ENCODE measurements around the gene ATN1. TPM values are rescaled to one million over a fixed set of nuclear protein-coding genes. Genes with fewer than 3 reads are reported as not detected.

ATN1 gene
- total RNA-seq, 1 experiment from 2014 or later: 62.0 TPM

- DNase-seq: no peak
- Mint-ChIP-seq H3K4me3 (ENCODE audit: low read depth, unreplicated experiment) (no peak overlapping the region), H3K27me3 (ENCODE audit: unreplicated experiment) (no peaks in the 10 kb centered on the region), H3K4me1 (ENCODE audit: low read depth, unreplicated experiment) (peaks cover 17% of the 10 kb centered on the region), H3K36me3 (ENCODE audit: insufficient read depth, unreplicated experiment) (peaks cover 78% of the 10 kb centered on the region), H3K27ac (ENCODE audit: unreplicated experiment) (no peak overlapping the region), H3K9me3 (ENCODE audit: low read depth, unreplicated experiment) (no peaks in the 10 kb centered on the region)
- CTCF ChIA-PET: no interaction called here
- no TSS peak for BruUV-seq (replicated peaks)
- intact Hi-C loops (cut with micrococcal nuclease; ENCODE audit: unreplicated experiment): no loop called here
- TF ChIP-seq CTCF (IDR thresholded peaks at IDR 0.05; ENCODE audit: unreplicated experiment): no peak
These were observed 31.5 kb downstream of the ATN1 start for GRCh38 chr12:6959058-6959804.

- no peak overlapping the region for H3K4me3 Mint-ChIP-seq (ENCODE audit: low read depth, unreplicated experiment)
These were observed 32.2 kb downstream of the ATN1 start for GRCh38 chr12:6959805-6960592.

GRCh38 chr12:6960593-6961277 lies 33.0 kb downstream of the ATN1 start:
- Mint-ChIP-seq H3K27me3 (ENCODE audit: unreplicated experiment) (no peaks in the 10 kb centered on the region), H3K9me3 (ENCODE audit: low read depth, unreplicated experiment) (no peaks in the 10 kb centered on the region), H3K4me1 (ENCODE audit: low read depth, unreplicated experiment) (peaks cover 30% of the 10 kb centered on the region), H3K27ac (ENCODE audit: unreplicated experiment) (peak overlapping the region; percentile 87), H3K4me3 (ENCODE audit: low read depth, unreplicated experiment) (peak overlapping the region; percentile 79), H3K36me3 (ENCODE audit: insufficient read depth, unreplicated experiment) (peaks cover 89% of the 10 kb centered on the region)
- no TSS peak for BruUV-seq (replicated peaks)
- CTCF ChIA-PET: interaction anchor here (0.5 to 5.5 kb wide), 3 partner anchors 11 to 997 kb away, joined by 4 to 90 read pairs (median 6); partner anchors contain the start of genes C12orf57 and RNU7-1
- intact Hi-C loops (cut with micrococcal nuclease; ENCODE audit: unreplicated experiment): no loop called here
- no peak for TF ChIP-seq CTCF (IDR thresholded peaks at IDR 0.05; ENCODE audit: unreplicated experiment)
- DNase-seq: no peak

More at GRCh38 chr12:6959805-6960592, 32.2 kb downstream of the ATN1 start:
- H3K27ac Mint-ChIP-seq (ENCODE audit: unreplicated experiment): peak overlapping the region; percentile 87
- no peaks in the 10 kb centered on the region for H3K9me3 Mint-ChIP-seq (ENCODE audit: low read depth, unreplicated experiment)
- DNase-seq: no peak
- H3K36me3 Mint-ChIP-seq (ENCODE audit: insufficient read depth, unreplicated experiment): peaks cover 86% of the 10 kb centered on the region
- CTCF ChIA-PET: interaction anchor here (0.5 to 5.5 kb wide), 3 partner anchors 10 to 998 kb away, joined by 4 to 90 read pairs (median 6); partner anchors contain the start of genes C12orf57 and RNU7-1
- no peaks in the 10 kb centered on the region for H3K27me3 Mint-ChIP-seq (ENCODE audit: unreplicated experiment)
- H3K4me1 Mint-ChIP-seq (ENCODE audit: low read depth, unreplicated experiment): peaks cover 23% of the 10 kb centered on the region
- no peak for TF ChIP-seq CTCF (IDR thresholded peaks at IDR 0.05; ENCODE audit: unreplicated experiment)
- intact Hi-C loops (cut with micrococcal nuclease; ENCODE audit: unreplicated experiment): no loop called here
- BruUV-seq (replicated peaks): no TSS peak

GRCh38 chr12:6961278-6961694 lies 33.5 kb downstream of the ATN1 start:
- Mint-ChIP-seq H3K4me1 (ENCODE audit: low read depth, unreplicated experiment) (peaks cover 34% of the 10 kb centered on the region), H3K27ac (ENCODE audit: unreplicated experiment) (peak overlapping the region; percentile 87), H3K4me3 (ENCODE audit: low read depth, unreplicated experiment) (peak overlapping the region; percentile 79), H3K36me3 (ENCODE audit: insufficient read depth, unreplicated experiment) (peaks cover 89% of the 10 kb centered on the region), H3K27me3 (ENCODE audit: unreplicated experiment) (no peaks in the 10 kb centered on the region), H3K9me3 (ENCODE audit: low read depth, unreplicated experiment) (no peaks in the 10 kb centered on the region)
- CTCF ChIA-PET: interaction anchor here (1.4 to 5.5 kb wide), 7 partner anchors 9 to 92 kb away, joined by 3 to 90 read pairs (median 4); partner anchors contain the start of genes C12orf57, RNU7-1 and SPSB2
- intact Hi-C loops (cut with micrococcal nuclease; ENCODE audit: unreplicated experiment): no loop called here
- TF ChIP-seq CTCF (IDR thresholded peaks at IDR 0.05; ENCODE audit: unreplicated experiment): no peak
- BruUV-seq (replicated peaks): TSS peak; percentile 52
- DNase-seq: no peak
